Measurements from ENCODE around the gene MTCP1.

MTCP1 gene

DNA sequence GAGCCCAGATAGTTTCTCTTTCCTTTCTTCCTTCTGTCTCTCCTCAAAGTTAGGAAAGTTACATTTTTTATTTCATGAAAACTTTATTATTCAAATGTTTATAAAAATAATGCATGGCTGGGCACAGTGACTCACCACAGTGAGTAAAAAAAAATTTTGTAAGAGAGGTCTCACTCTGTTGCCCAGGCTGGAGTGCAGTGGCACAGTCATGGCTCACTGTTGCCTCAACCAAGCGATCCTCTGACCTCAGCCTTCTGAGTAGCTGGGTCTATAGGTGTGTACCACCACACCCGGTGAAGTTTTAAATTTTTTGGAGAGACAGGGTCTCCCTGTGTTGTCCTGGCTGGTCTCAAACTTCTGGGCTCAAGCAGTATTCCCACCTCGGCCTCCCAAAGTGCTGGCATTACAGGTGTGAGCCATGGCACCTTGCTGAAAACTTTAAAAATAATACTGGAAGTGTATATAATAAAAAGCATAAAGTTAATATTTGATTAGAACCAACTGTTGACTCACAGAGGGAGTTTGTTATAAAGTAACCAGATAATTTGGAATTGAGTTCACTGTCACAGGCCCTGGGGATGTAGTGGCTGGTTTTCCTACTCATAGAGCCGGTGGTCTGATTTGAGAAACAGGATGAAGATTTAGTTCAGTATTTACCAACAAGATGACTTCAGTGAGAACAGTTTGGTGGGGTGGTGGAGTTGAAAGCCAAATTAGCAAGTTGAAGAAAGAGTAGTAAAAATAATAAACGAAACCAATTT lies 18.0 kb downstream of the MTCP1 start:
- Histone ChIP-seq H3K9me3 (ENCODE audit: insufficient read depth, low read depth, low read length) (no peaks in the 10 kb centered on the region), H3K27me3 (ENCODE audit: insufficient read depth, low read length) (no peaks in the 10 kb centered on the region), H3K27ac (ENCODE audit: low read depth, low read length) (no peak overlapping the region), H3K36me3 (ENCODE audit: insufficient read depth, low read length) (peaks cover 4% of the 10 kb centered on the region; the same call in 1 of the 2 replicates), H3K9ac (ENCODE audit: low read depth, low read length) (no peak overlapping the region), H3K4me1 (ENCODE audit: insufficient read depth, low read length) (no peaks in the 10 kb centered on the region), H3K4me3 (ENCODE audit: low read length) (no peak overlapping the region)
- WGBS, result 93% methylated on average over 5 of the region's 5 CpGs

DNA sequence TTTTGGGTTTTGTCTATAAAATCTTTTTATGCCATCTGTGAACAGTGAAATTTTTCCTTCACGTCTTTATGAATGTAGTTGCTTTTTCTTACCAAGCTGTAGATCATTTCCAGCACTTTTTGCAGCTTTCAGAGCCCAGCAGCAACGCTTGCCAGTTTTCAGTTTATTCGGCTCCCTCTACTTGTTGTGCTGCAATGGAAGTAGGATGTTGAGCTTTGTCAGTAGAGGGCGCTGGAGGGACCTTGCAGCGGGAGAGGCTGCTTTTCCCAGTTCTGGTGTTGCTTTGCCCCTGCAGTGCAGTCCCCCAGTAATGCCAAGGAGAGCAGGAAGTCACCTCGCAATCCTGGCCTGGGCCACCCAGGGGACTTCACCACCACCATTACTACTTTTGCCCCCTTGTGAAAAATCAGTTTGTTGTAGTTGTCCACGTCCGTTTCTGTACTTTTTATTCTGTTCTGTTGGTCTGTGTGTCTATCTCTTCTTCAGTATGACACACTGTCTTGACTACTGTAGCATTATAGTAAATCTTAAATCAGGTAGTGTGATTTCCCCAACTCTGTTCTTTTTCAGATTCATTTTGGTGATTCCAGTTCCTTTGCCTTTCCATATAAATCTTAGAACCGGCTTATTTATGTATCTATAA lies 21.8 kb downstream of the MTCP1 start:
- H3K4me3 ChIP-seq (ENCODE audit: low read length), result no peak overlapping the region
- no peaks in the 10 kb centered on the region for H3K27me3 ChIP-seq (ENCODE audit: insufficient read depth, low read length)
- H3K9me3 ChIP-seq (ENCODE audit: insufficient read depth, low read depth, low read length), result no peaks in the 10 kb centered on the region
- H3K4me1 ChIP-seq (ENCODE audit: insufficient read depth, low read length), result no peaks in the 10 kb centered on the region
- WGBS, result 16% methylated on average over 6 of the region's 9 CpGs
- no peak overlapping the region for H3K9ac ChIP-seq (ENCODE audit: low read depth, low read length)
- peaks cover 4% of the 10 kb centered on the region; the same call in 1 of the 2 replicates for H3K36me3 ChIP-seq (ENCODE audit: insufficient read depth, low read length)
- no peak overlapping the region for H3K27ac ChIP-seq (ENCODE audit: low read depth, low read length)

DNA sequence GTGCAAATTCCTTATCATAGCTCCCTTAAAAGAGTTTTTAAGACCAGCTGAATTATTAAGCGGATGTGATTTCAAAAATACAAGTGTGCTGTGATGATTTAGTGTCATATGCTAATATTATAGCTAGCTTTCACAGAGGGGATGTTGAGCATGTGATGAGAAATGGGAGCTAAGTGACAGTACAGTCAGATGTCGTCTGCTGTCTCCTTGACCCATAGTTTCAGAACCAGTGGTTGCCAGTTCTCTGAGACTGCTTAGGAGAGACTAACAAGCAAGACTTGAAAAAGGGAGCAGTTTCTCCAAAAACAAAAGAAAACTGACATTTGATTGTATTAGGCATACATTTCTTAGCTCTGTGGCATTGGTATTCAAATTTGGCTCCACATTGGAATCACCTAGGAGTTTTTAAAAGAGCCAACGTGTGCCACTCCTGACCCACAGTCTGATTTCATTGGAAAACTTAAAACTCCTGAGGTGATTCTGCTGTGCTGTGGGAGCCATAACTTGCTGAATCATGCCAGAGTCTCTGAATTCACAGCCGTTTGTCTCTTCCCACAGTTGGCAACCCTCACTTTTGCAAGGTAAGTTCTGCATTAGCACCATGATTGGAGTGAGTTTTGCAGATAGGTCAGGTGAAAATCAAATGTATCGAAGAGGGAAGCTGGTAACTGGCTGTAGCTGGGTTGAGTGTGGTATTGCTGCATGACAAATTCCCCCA lies 24.0 kb downstream of the MTCP1 start:
- Histone ChIP-seq H3K4me1 (ENCODE audit: insufficient read depth, low read length) (no peaks in the 10 kb centered on the region), H3K9ac (ENCODE audit: low read depth, low read length) (no peak overlapping the region), H3K27ac (ENCODE audit: low read depth, low read length) (no peak overlapping the region), H3K27me3 (ENCODE audit: insufficient read depth, low read length) (no peaks in the 10 kb centered on the region), H3K4me3 (ENCODE audit: low read length) (no peak overlapping the region), H3K9me3 (ENCODE audit: insufficient read depth, low read depth, low read length) (no peaks in the 10 kb centered on the region), H3K36me3 (ENCODE audit: insufficient read depth, low read length) (peaks cover 4% of the 10 kb centered on the region; the same call in 1 of the 2 replicates)
- WGBS, result 81% methylated on average over 4 of the region's 5 CpGs

DNA sequence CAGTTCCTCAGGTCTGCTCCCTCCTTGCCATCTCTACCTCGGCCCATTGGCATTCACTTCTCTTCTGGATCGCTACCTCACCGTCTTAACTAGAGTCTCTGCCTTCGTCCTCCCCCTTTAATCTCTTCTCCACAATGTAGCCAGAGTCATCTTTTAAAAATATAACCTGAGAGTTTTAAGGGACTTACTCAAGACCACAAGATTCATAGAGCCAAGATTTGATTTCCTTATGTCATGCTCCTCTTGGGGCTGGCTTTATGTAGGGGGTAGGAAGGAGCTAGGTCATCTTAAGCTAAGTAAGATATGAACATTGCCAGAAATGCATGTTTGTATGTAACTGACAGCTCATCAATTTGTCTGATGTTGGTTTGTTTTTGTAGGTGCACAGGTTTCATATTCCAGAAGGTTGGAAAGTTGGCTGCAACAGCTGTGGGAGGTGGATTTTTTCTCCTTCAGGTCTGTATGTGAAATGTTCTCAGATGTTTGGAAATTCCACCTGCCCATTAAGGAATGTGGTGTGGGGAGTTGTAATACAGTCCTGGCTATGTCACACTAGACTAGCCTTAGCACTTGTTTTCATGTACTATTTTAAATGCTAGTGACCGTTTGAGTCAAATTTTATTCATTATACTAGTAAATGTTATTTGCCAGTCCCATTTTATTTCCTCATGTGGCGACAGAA lies 24.7 kb downstream of the MTCP1 start:
- no peak overlapping the region for H3K27ac ChIP-seq (ENCODE audit: low read depth, low read length)
- H3K9me3 ChIP-seq (ENCODE audit: insufficient read depth, low read depth, low read length), result no peaks in the 10 kb centered on the region
- H3K4me3 ChIP-seq (ENCODE audit: low read length), result no peak overlapping the region
- H3K9ac ChIP-seq (ENCODE audit: low read depth, low read length), result no peak overlapping the region
- 97% methylated on average over 5 of the region's 6 CpGs for WGBS
- no peaks in the 10 kb centered on the region for H3K27me3 ChIP-seq (ENCODE audit: insufficient read depth, low read length)
- H3K36me3 ChIP-seq (ENCODE audit: insufficient read depth, low read length), result no peaks in the 10 kb centered on the region
- no peaks in the 10 kb centered on the region for H3K4me1 ChIP-seq (ENCODE audit: insufficient read depth, low read length)

DNA sequence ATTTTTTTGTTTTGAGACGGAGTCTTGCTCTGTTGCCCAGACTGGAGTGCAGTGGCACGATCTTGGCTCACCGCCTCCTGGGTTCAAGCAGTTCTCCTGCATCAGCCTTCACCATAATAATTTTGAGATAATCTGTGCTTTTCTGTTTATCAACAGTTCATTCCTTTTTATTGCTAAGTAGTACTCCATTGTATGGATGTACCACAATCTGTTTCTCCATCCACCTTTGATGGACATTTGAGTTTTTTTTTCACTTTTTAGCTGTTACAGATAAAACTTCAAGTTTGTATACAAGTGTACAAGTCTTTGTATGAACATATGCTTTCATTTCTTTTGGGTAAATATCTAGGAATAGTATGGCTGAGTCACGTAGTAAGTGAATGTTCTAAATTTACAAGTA lies 35.2 kb downstream of the MTCP1 start:
- Histone ChIP-seq H3K27me3 (ENCODE audit: insufficient read depth, low read length) (no peaks in the 10 kb centered on the region), H3K9me3 (ENCODE audit: insufficient read depth, low read depth, low read length) (peaks cover 10% of the 10 kb centered on the region; the same call in 1 of the 2 replicates), H3K36me3 (ENCODE audit: insufficient read depth, low read length) (peaks cover 22% of the 10 kb centered on the region), H3K4me3 (ENCODE audit: low read length) (no peak overlapping the region), H3K9ac (ENCODE audit: low read depth, low read length) (no peak overlapping the region), H3K4me1 (ENCODE audit: insufficient read depth, low read length) (no peaks in the 10 kb centered on the region), H3K27ac (ENCODE audit: low read depth, low read length) (no peak overlapping the region)
- WGBS, result no CpG with 5 or more reads among the region's 4 CpGs

DNA sequence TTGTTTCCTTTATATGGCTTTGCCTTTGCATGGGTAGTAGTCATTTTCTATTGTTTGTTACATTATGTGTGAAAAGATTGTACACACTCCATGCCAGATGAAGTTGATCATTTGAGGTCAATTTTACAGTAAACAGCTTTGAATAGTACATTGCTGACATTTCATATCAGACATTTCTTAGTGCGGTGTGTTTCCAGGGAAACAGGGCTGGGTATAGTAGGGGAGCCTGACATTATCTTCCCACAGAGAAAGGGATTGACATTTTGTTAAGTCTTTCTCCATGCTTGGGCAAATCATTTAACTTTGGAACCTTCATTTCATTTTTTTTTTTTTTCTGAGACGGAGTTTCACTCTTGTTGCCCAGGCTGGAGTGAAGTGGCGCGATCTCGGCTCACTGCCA lies 39.3 kb downstream of the MTCP1 start:
- no peak overlapping the region for H3K4me3 ChIP-seq (ENCODE audit: low read length)
- H3K4me1 ChIP-seq (ENCODE audit: insufficient read depth, low read length), result peaks cover 5% of the 10 kb centered on the region; the same call in 1 of the 2 replicates
- H3K9ac ChIP-seq (ENCODE audit: low read depth, low read length), result no peak overlapping the region
- peaks cover 10% of the 10 kb centered on the region; the same call in 1 of the 2 replicates for H3K9me3 ChIP-seq (ENCODE audit: insufficient read depth, low read depth, low read length)
- peaks cover 22% of the 10 kb centered on the region for H3K36me3 ChIP-seq (ENCODE audit: insufficient read depth, low read length)
- no peaks in the 10 kb centered on the region for H3K27me3 ChIP-seq (ENCODE audit: insufficient read depth, low read length)
- WGBS, result 99% methylated on average over 4 of the region's 5 CpGs
- H3K27ac ChIP-seq (ENCODE audit: low read depth, low read length), result no peak overlapping the region

DNA sequence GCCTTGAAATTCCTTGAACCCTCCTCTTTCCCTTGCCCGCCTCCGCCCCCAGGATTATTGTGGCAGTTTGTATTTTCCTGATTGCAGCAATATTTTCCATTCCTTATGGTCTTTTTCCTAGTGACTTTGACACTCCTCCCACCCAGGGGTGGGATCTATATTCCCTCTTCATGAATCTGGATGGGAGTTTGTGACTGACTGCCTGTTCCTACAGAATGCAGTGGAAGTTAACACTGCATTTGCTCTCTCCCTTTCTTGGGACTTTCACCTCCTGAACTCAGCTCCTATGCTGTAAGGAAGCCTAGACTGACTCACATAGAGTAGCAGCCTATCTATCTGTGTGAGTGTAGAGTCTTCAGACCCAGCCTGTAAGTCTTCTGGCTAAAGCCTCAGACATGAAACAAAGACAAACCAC lies 42.1 kb downstream of the MTCP1 start:
- WGBS, result no CpG with 5 or more reads among the region's 2 CpGs
- Histone ChIP-seq H3K9me3 (ENCODE audit: insufficient read depth, low read depth, low read length) (no peaks in the 10 kb centered on the region), H3K36me3 (ENCODE audit: insufficient read depth, low read length) (peaks cover 5% of the 10 kb centered on the region), H3K4me1 (ENCODE audit: insufficient read depth, low read length) (peaks cover 5% of the 10 kb centered on the region; the same call in 1 of the 2 replicates), H3K27ac (ENCODE audit: low read depth, low read length) (no peak overlapping the region), H3K9ac (ENCODE audit: low read depth, low read length) (no peak overlapping the region), H3K27me3 (ENCODE audit: insufficient read depth, low read length) (no peaks in the 10 kb centered on the region), H3K4me3 (ENCODE audit: low read length) (no peak overlapping the region)

DNA sequence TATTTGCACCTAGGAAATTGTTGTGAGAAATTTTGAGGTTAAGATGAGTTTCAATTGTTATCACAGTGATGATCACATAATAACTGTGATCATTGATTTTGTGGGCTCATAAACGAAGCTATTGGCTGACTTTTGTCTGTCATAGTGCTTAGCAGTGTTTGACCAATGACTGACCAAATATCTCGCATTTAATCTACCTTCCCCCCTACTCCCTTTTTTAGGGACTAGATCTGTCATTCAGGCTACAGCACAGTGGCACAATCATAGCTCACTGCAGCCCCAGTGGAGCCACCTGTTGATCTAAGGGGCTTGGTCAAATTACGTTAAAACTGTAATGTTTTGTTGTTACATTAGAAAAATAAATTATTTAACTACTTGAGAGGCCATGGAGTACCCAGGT lies 42.8 kb downstream of the MTCP1 start:
- Histone ChIP-seq H3K9ac (ENCODE audit: low read depth, low read length) (no peak overlapping the region), H3K4me3 (ENCODE audit: low read length) (peak overlapping the region; percentile 70), H3K9me3 (ENCODE audit: insufficient read depth, low read depth, low read length) (no peaks in the 10 kb centered on the region), H3K27me3 (ENCODE audit: insufficient read depth, low read length) (no peaks in the 10 kb centered on the region), H3K36me3 (ENCODE audit: insufficient read depth, low read length) (no peaks in the 10 kb centered on the region), H3K27ac (ENCODE audit: low read depth, low read length) (no peak overlapping the region), H3K4me1 (ENCODE audit: insufficient read depth, low read length) (peaks cover 5% of the 10 kb centered on the region; the same call in 1 of the 2 replicates)
- WGBS, result 60% methylated on average over 2 of the region's 3 CpGs

DNA sequence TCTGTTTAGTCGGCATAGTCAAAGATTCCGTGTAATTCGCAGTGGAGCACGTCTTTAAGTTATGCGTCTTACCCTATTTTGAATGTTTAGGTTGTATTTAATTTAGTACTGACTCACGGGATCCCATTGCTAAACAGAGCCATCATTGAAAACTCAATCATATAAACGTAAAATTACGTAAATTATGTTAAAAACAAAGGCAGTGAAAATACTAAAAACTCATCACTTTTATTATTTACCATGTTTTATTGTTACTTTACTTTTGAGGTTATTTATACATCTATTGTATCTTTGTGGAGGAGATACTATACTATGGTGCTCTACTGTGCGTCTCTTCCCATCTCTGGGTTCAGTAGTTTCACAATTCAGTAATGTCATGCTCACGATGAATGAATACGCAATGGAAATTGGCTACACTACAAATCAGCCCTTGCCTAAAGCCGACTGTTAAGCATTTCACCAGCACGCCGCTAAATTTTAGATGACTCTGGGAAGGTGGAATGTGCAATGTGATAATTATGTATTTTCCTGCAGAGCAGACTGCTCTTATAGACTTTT lies 43.3 kb downstream of the MTCP1 start:
- Histone ChIP-seq H3K4me3 (ENCODE audit: low read length) (peak overlapping the region; percentile 70), H3K36me3 (ENCODE audit: insufficient read depth, low read length) (no peaks in the 10 kb centered on the region), H3K27ac (ENCODE audit: low read depth, low read length) (peak overlapping the region; percentile 95), H3K27me3 (ENCODE audit: insufficient read depth, low read length) (no peaks in the 10 kb centered on the region), H3K4me1 (ENCODE audit: insufficient read depth, low read length) (peaks cover 5% of the 10 kb centered on the region; the same call in 1 of the 2 replicates), H3K9ac (ENCODE audit: low read depth, low read length) (peak overlapping the region; percentile 98), H3K9me3 (ENCODE audit: insufficient read depth, low read depth, low read length) (no peaks in the 10 kb centered on the region)
- WGBS, result 8% methylated on average over 8 of the region's 14 CpGs

DNA sequence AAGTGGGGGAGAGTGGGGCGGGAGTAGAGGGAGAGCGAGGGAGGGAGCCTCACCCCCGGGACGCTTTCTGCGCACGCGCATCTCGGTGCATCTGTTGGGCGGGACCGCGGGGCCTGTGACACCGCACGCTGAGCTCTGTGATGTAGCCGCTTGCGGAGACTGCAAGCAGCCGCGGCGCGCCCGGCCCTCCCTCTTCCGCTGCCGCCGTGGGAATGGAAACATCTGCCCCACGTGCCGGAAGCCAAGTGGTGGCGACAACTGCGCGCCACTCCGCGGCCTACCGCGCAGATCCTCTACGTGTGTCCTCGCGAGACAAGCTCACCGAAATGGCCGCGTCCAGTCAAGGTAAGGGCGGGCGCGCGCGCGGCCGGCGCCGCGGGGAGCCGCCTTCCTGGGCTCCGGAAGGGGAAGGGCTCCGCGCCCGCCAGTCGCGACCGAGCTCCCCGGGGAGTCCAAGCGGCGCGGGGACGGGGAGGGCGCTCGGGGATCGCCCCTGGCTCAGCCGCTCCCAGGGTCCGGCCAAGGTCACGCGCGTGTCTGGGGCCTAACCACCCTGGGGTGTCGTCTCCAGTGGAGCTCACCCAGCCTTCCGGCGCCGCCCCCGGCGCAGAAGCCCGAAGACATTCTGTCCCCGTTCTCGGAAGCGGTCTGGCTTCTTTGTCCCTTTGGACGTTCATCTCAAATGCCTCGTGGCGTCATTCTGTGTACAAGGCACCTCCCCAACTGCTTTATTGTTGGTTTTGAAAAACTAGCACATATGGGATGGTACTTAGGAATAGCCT lies 44.0 kb downstream of the MTCP1 start, which contains the start of gene FUNDC2:
Gene FUNDC2, plus strand, starts transcription at position 118 of the 782 bp plus-strand sequence. Its CDS starts 95 bp downstream, at position 213.
- Histone ChIP-seq H3K9me3 (ENCODE audit: insufficient read depth, low read depth, low read length) (no peaks in the 10 kb centered on the region), H3K9ac (ENCODE audit: low read depth, low read length) (peak within 1 kb of the TSS; percentile 98), H3K36me3 (ENCODE audit: insufficient read depth, low read length) (no peaks in the 10 kb centered on the region), H3K4me1 (ENCODE audit: insufficient read depth, low read length) (peaks cover 5% of the 10 kb centered on the region; the same call in 1 of the 2 replicates), H3K4me3 (ENCODE audit: low read length) (peak within 1 kb of the TSS; percentile 70), H3K27me3 (ENCODE audit: insufficient read depth, low read length) (no peaks in the 10 kb centered on the region), H3K27ac (ENCODE audit: low read depth, low read length) (peak within 1 kb of the TSS; percentile 95)
- WGBS, result under 1% methylated on average over 81 of the region's 82 CpGs

Data from HUES64 (cell line).